SU-DHL-6 (cell line): ENCODE measurements around the gene CAMSAP3.

Source experiments
- CTCF ChIP-seq: fragments of 200-600 bp; sonication (generic); IDR thresholded peaks from one replicate; pipeline ENCODE4 v1.5.1; 2017; ENCODE audit warnings: antibody characterized with exemption, mild to moderate bottlenecking, low read length, moderate library complexity; ENCODE audit not compliant: insufficient read depth, poor library complexity, severe bottlenecking
- EZH2phosphoT487 ChIP-seq: fragments of 200-600 bp; sonication (generic), shearing (Covaris generic); conservative IDR thresholded peaks from 2 replicates; pipeline ENCODE4 v1.6.1; 2018; ENCODE audit warnings: mild to moderate bottlenecking, antibody characterized with exemption, low read length, moderate library complexity, mixed read lengths

- TF ChIP-seq CTCF: no peak
- no peak for TF ChIP-seq EZH2phosphoT487
Observed at GRCh38 chr19:7560255-7560654, 35.4 kb upstream of the CAMSAP3 start.
